CD1c-positive myeloid dendritic cell (primary cell): Measurements from ENCODE around the gene GCKR.

Source experiments
- DNase-seq: peaks from one replicate; pipeline ENCODE4 v3.0.0-alpha.2; 2016; ENCODE audit errors: extremely low spot score

GCKR gene

GRCh38 chr2:27496357-27497287 lies at the start of gene GCKR:
GCKR (plus strand) TSS chr2:27496839; CDS start chr2:27496905, 66 bp downstream.
- DNase-seq = peak; percentile 44

- no peak for DNase-seq
Observed at GRCh38 chr2:27448381-27448780, 48.3 kb upstream of the GCKR start.

GRCh38 chr2:27451095-27451494 lies 45.5 kb upstream of the GCKR start:
- DNase-seq = no peak

GRCh38 chr2:27453968-27454367 lies 42.7 kb upstream of the GCKR start:
- DNase-seq = no peak

GRCh38 chr2:27461118-27461517 lies 35.5 kb upstream of the GCKR start:
- DNase-seq = no peak

GRCh38 chr2:27464443-27464842 lies 32.2 kb upstream of the GCKR start:
- DNase-seq = no peak

- DNase-seq = no peak
Observed at GRCh38 chr2:27471961-27472360, 24.7 kb upstream of the GCKR start.

- DNase-seq = no peak
Observed at GRCh38 chr2:27485496-27485895, 11.1 kb upstream of the GCKR start.

GRCh38 chr2:27489118-27489497 lies 7.5 kb upstream of the GCKR start:
- no peak for DNase-seq

- DNase-seq = peak; percentile 100
Observed at GRCh38 chr2:27489498-27490397, 6.9 kb upstream of the GCKR start, which contains the start of gene IFT172. IFT172 (minus strand) TSS chr2:27489743; CDS start chr2:27489653, 90 bp downstream.

GRCh38 chr2:27492557-27492956 lies 4.1 kb upstream of the GCKR start:
- DNase-seq = no peak

- DNase-seq = no peak
Observed at GRCh38 chr2:27493948-27494283, 2.7 kb upstream of the GCKR start.

GRCh38 chr2:27494284-27494943 lies 2.2 kb upstream of the GCKR start:
- peak; percentile 10 for DNase-seq

- DNase-seq = peak; percentile 26
Observed at GRCh38 chr2:27494944-27495554, 1.6 kb upstream of the GCKR start, which contains the start of gene FNDC4. FNDC4 (minus strand) TSS chr2:27495200; CDS start chr2:27494679, 521 bp downstream.

- DNase-seq = no peak
Observed at GRCh38 chr2:27495840-27496356, 741 bp upstream of the GCKR start.

GRCh38 chr2:27497288-27497627 lies 619 bp downstream of the GCKR start:
- no peak for DNase-seq

- no peak for DNase-seq
Observed at GRCh38 chr2:27498975-27499374, 2.3 kb downstream of the GCKR start.

- no peak for DNase-seq
Observed at GRCh38 chr2:27501042-27501441, 4.4 kb downstream of the GCKR start.

GRCh38 chr2:27502142-27502541 lies 5.5 kb downstream of the GCKR start:
- DNase-seq = no peak

- no peak for DNase-seq
Observed at GRCh38 chr2:27506587-27506986, 9.9 kb downstream of the GCKR start.

- DNase-seq = no peak
Observed at GRCh38 chr2:27507293-27507692, 10.7 kb downstream of the GCKR start.
